D341Med (cell line): Measurements from ENCODE around the gene SLC25A22.

Source experiments
- DNase-seq: peaks from one replicate; pipeline ENCODE4 v3.0.0; 2012; ENCODE audit warnings: low spot score

Gene SLC25A22

GRCh38 chr11:788953-789940 is 8.8 kb downstream of the SLC25A22 start:
- no peak for DNase-seq

- DNase-seq: no peak
These were observed 10.0 kb downstream of the SLC25A22 start for GRCh38 chr11:788009-788640.

- DNase-seq: no peak
These were observed 10.9 kb downstream of the SLC25A22 start for GRCh38 chr11:787084-787675.

- no peak for DNase-seq
These were observed 11.6 kb downstream of the SLC25A22 start for GRCh38 chr11:786235-787083.

- peak; percentile 90 for DNase-seq
These were observed 14.5 kb downstream of the SLC25A22 start for GRCh38 chr11:783581-784015.

- no peak for DNase-seq
These were observed 15.6 kb downstream of the SLC25A22 start for GRCh38 chr11:782264-783174.

GRCh38 chr11:779955-780532 is 18.0 kb downstream of the SLC25A22 start:
- no peak for DNase-seq

- DNase-seq: no peak
These were observed 18.8 kb downstream of the SLC25A22 start for GRCh38 chr11:778976-779954.

GRCh38 chr11:777288-778255 is 20.5 kb downstream of the SLC25A22 start, which contains the start of gene GATD1:
GATD1 (minus strand) TSS chr11:777487; CDS start chr11:777462, 25 bp downstream.
- peak; percentile 100 for DNase-seq

- peak; percentile 91 for DNase-seq
These were observed 21.4 kb downstream of the SLC25A22 start for GRCh38 chr11:776561-777287.

- DNase-seq: no peak
These were observed 21.9 kb downstream of the SLC25A22 start for GRCh38 chr11:776263-776560.

- no peak for DNase-seq
These were observed 23.0 kb downstream of the SLC25A22 start for GRCh38 chr11:774873-775592.

- DNase-seq: no peak
These were observed 24.3 kb downstream of the SLC25A22 start for GRCh38 chr11:773830-774229.

- DNase-seq: no peak
These were observed 24.7 kb downstream of the SLC25A22 start for GRCh38 chr11:773425-773824.

GRCh38 chr11:772429-773390 is 25.4 kb downstream of the SLC25A22 start:
- no peak for DNase-seq
